BJ (cell line): Measurements from ENCODE around the gene TRMT2A. TPM values are rescaled to one million over a fixed set of nuclear protein-coding genes. Genes with fewer than 3 reads are reported as not detected.
"Not testable (repeated sequence)": the region's sequence is repeated elsewhere in the genome, so short reads cannot be mapped to it uniquely, and the experiment has no call there.

Source experiments
- CTCF ChIA-PET: fragments of 350-600 bp; formaldehyde crosslinking; extraction: SDS; loops from one replicate; lab custom pipeline; 2021; ENCODE audit warnings: antibody characterized with exemption, inconsistent platforms; lab: Yijun Ruan, JAX
- POLR2A ChIA-PET: fragments of 300-600 bp; sonication (Branson Sonifier 250); formaldehyde crosslinking; extraction: SDS; loops from one replicate; lab custom pipeline; 2021; ENCODE audit warnings: antibody characterized with exemption; lab: Charles Lee
- DNase-seq: peaks from one replicate; pipeline ENCODE4 v3.0.0-alpha.2; 2011; ENCODE audit warnings: low read depth
- H3K27me3 ChIP-seq: 2 replicates; pipeline ENCODE4 v1.6.0; 2011; ENCODE audit warnings: low read length; ENCODE audit not compliant: control insufficient read depth, insufficient read depth
- H3K36me3 ChIP-seq: 2 replicates; pipeline ENCODE4 v1.5.1; 2011; ENCODE audit warnings: low read length; ENCODE audit not compliant: control insufficient read depth, insufficient read depth
- H3K4me3 ChIP-seq: 2 replicates; pipeline ENCODE4 v1.5.1; 2011; ENCODE audit warnings: low read depth, mild to moderate bottlenecking, control low read depth, low read length
- CTCF ChIP-seq: IDR thresholded peaks from 2 replicates; pipeline ENCODE4 v1.5.1; 2011; ENCODE audit warnings: low read depth, mild to moderate bottlenecking, control low read depth, inconsistent platforms, low read length, moderate library complexity; ENCODE audit not compliant: insufficient read depth
- polyA plus RNA-seq: library from polyadenylated mRNA; depleted of rRNA; stranded (reverse); fragments of >200 nt; gene quantifications from 2 replicates; pipeline ENCODE4 v1.2.3, GENCODE V29; 2011

TRMT2A gene
- polyA plus RNA-seq, 1 experiment: 34.2 TPM

DNA sequence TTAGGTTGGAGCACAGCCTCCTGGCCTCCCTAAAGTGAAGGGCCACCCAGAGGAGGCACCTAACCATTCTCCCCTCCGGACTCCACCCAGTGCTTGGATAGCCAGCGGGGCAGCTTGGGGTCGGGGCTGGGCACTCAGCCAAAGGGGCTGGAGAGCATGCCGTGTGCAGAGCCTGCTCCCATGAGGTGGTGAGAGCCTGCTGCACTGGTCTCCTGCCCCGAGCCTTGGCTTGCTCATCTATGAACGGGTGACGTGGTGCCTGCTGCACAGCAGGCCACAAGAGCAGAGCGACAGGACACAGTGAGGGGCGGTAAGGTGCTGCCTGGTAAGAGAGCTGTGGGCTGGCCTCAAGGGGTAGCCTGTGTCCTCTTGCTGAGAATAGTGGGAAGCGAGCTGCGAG, 47.8 kb upstream of the TRMT2A start:
- ChIA-PET POLR2A (no interaction called here), CTCF (no interaction called here)
- Histone ChIP-seq H3K4me3 (no peak overlapping the region), H3K36me3 (no peaks in the 10 kb centered on the region), H3K27me3 (peaks cover 1% of the 10 kb centered on the region; the same call in 1 of the 2 replicates)
- DNase-seq: no peak
- TF ChIP-seq CTCF: no peak

GRCh38 chr22:20160041-20160440, 43.0 kb upstream of the TRMT2A start:
- TF ChIP-seq CTCF: no peak
- Histone ChIP-seq H3K36me3 (no peaks in the 10 kb centered on the region), H3K27me3 (no peaks in the 10 kb centered on the region; the same call in 1 of the 2 replicates), H3K4me3 (no peak overlapping the region)
- ChIA-PET CTCF (interaction anchor here (1.2 to 2.6 kb wide), 3 partner anchors 31 to 125 kb away, joined by 3 to 12 read pairs (median 8); no protein-coding TSS in a partner anchor), POLR2A (no interaction called here)
- no peak for DNase-seq

- H3K36me3 ChIP-seq, H3K4me3 ChIP-seq, H3K27me3 ChIP-seq, DNase-seq, POLR2A ChIA-PET: not testable (repeated sequence)
- CTCF ChIA-PET: interaction anchor here (1.2 to 2.6 kb wide), 3 partner anchors 32 to 126 kb away, joined by 3 to 12 read pairs (median 8); no protein-coding TSS in a partner anchor
These were observed 42.5 kb upstream of the TRMT2A start for GRCh38 chr22:20159531-20159930.

DNA sequence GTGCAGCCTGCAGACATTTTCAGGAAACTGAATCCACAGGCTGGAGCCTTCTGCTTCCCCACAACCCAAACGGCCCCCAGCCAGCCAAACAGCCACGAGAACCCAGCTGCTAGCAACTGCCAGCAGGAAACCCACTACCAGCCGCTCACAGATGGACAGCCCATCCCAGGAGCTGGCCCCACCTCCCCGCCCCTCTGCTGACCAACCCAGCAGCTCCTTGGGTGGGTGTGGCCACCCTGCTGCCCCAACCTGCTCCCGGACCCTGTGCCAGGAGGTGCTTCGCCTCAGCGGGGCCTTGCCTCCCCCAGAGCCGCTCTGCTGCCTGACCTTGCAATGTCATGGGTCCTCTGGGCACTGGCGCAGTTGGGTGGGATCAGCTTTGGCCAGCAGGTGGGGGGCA, 42.0 kb upstream of the TRMT2A start:
- DNase-seq: no peak
- no peak for TF ChIP-seq CTCF
- Histone ChIP-seq H3K36me3 (no peaks in the 10 kb centered on the region), H3K4me3 (no peak overlapping the region), H3K27me3 (no peaks in the 10 kb centered on the region; the same call in 1 of the 2 replicates)
- ChIA-PET CTCF (interaction anchor here (1.2 to 2.6 kb wide), 3 partner anchors 32 to 126 kb away, joined by 3 to 12 read pairs (median 8); no protein-coding TSS in a partner anchor), POLR2A (no interaction called here)

DNA sequence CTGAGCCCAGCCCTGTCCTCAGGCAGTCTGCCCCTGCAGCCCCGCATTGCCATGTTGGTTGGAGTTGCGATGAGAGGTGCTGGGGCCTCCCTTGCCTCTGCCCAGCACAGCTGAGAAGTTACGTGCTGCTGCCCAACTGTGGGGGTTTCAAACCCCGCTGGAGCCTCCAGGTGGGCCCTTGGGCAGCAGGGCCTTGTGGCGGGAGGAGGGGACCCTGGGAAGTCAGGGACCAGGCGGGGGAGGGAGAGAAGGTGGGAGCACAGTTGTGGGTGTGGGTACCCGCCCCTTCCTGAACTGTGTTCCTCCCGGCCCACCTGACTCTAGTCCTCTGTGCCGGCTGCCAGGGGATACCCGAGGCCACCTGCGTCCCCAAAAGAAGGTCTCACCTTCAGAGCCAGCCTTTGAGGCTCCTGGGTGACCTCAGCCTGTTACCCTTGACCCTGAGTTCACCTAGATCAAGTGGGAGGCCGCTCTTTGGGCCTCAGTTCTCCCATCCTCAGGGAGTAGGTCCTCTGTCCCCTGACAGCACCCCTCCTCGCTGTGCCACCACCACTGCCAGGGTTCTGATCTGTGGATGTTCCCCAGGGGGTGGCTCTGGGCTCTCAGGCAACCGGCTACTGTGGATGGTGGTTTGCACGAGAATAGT, 41.5 kb upstream of the TRMT2A start:
- no peaks in the 10 kb centered on the region for H3K36me3 ChIP-seq

More for the DNA sequence above, 41.5 kb upstream of the TRMT2A start:
- no peak for DNase-seq
- Histone ChIP-seq H3K4me3 (no peak overlapping the region), H3K27me3 (no peaks in the 10 kb centered on the region; the same call in 1 of the 2 replicates)
- no peak for TF ChIP-seq CTCF
- ChIA-PET CTCF (interaction anchor here (1.5 to 6.2 kb wide), 5 partner anchors 113 to 158 kb away, joined by 3 to 91 read pairs (median 12); no protein-coding TSS in a partner anchor), POLR2A (no interaction called here)
